Right hindlimb (tissue), 1 donor: ENCODE results near the gene PCARE.
A peak's percentile ranks its signal among the peaks of the same experiment; 100 is the strongest.
"Not testable (repeated sequence)": the region's sequence is repeated elsewhere in the genome, so short reads cannot be mapped to it uniquely, and the experiment has no call there.

Source experiments
- DNase-seq: peaks from one replicate; pipeline ENCODE4 v3.0.0-alpha.2; 2018

Gene PCARE

GRCh38 chr2:29090311-29090710, 16.0 kb upstream of the PCARE start:
- DNase-seq: not testable (repeated sequence)

DNA sequence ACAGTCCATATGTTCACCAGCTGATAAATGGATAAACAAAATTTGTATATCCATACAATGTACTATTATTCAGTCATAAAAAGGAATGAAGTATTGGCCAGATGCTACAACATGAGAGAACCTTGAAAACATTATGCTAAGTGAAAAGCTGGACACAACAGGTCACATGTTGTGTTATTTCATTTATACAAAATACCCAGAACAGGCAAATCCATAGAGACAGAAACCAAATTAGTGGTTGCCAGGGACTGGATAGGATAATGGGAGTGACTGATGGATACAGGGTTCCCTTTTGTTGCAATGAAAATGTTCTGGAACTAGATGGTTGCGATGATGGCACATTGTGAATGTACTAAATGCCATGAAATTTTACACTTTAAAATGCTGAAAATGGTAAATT, 10.2 kb upstream of the PCARE start:
- DNase-seq: no peak

GRCh38 chr2:29082804-29083495, 8.6 kb upstream of the PCARE start:
- DNase-seq: no peak

- no peak for DNase-seq
These were observed 6.8 kb upstream of the PCARE start for GRCh38 chr2:29080886-29081743.

DNA sequence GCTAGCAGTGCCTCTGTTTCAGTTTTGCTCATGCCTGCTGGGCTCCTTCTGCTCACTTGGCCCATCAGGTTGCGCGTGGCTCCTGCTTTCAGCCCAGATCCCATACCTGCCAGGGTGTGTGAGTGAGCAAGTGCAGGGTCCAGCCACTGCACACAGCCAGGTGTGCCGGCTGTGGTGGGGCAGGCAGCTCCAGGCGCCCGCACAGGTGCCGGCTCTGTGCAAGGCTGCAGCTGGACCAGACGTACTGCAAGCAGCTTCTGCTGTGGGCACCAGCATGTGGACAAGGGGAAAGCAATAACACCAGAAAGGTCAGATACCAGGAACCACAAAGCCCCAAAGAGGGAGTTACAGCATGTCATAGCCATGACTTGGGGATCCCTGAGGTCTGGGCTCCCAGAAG, 5.6 kb upstream of the PCARE start:
- DNase-seq: no peak

- DNase-seq: no peak
These were observed 1.8 kb upstream of the PCARE start for GRCh38 chr2:29075894-29076705.

GRCh38 chr2:29073933-29074332, 390 bp downstream of the PCARE start:
- DNase-seq: no peak

- DNase-seq: no peak
These were observed 1.2 kb downstream of the PCARE start for GRCh38 chr2:29072971-29073725.

DNA sequence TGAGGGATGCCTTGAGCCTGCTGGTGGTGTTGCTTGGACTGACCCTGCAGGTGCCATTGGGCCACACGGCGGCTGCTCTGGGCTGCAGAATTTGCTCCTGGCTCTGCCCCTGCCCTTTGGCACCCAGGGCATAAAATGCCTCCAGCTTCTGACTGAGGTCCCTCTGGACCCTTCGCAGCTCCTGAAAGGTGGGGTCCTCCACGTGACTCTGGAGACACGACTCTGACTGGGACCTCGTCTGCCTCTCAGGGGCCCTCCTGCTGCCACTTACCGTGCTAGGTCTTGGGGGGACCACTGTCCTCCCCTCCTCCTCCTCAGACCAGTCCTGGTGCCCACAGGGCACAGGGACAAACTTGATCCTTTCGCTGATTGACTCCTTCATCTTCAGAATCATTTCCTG, 2.1 kb downstream of the PCARE start:
- no peak for DNase-seq

DNA sequence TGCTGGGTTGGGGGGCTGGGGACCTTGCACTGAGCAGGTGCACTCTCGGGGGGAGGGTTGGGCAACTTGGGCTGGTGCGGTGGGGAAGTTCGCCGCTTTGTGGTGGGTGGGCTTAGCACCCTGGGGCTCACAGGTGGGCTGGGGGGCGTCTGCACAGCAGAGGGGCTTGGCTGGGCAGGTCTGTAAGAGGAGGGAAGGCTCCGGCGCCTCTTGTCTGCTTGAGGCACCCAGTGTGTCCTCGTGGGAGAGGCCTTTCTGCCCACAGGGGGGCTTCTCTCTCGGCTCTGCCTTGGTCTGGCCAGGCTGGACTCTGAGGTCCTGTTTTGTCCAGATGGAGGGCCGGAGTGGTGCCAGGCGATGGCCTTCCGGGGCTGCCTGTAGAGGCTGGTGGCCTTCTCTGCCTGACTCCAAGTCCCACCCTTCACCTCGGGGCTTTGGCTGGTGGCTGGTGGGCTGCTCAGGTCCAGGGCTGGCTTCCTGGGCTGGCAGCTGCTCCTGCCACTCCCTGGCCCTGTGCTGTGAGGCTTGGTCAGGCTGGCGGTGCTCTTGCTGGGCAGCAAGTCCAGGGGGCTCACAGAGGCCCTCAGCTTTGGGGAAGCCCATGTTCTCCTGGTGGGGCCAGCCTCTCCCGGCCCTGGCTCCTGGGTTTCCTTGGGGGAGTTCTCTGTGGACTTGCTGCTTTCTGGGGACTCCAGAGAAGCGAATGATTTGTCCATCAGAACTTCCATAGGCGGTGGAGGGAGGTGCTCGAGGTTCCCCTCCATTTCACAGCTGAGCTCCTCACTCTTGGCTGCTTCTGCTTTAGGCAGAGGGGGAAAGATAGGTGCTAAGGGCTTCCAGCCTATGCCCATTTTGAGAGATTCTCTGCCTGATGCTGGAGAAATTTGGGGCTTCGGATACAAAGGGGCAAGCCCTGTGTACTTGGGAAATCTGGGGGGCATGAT, 3.0 kb downstream of the PCARE start:
- DNase-seq: no peak

DNA sequence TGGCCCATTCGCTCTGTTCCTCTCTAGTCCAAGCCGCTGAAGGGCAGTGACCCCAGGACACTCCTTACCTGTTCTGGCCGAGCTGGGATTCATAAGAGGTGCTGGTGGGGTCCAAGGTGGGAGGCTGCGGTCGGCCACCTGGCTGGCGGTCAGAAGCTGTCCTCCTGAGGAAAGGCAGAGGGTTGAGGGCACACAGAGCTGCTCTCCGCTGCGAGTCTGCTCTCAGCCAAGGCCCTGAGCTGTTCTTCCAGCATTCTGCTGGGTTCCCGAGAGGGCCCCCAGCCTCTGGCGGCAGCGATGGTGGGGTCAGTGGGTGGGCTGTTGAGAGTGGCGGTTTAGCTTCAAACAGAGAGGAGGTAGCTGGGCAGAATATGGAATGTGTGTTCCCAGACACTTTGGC, 3.8 kb downstream of the PCARE start:
- no peak for DNase-seq

DNA sequence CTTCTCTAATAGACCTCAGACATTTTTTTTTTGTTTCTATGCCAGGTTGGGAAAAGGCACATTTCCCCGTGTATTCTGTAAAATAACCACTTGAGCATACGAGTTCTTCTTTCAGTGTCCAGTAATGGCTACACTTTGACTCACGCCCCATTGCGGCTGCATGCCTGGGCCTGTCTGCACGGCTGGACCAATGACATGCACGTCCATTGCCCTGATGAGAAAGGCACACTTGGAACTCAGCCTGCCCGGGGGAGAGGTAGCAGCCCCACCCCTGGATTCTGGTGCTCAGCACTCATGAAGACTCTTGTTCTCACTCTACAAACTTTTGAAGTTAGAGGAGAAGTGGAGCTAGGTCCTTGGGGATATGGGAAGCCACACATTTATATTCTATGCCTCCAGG, 5.8 kb downstream of the PCARE start:
- no peak for DNase-seq

- no peak for DNase-seq
These were observed 7.2 kb downstream of the PCARE start for GRCh38 chr2:29066997-29067605.

DNA sequence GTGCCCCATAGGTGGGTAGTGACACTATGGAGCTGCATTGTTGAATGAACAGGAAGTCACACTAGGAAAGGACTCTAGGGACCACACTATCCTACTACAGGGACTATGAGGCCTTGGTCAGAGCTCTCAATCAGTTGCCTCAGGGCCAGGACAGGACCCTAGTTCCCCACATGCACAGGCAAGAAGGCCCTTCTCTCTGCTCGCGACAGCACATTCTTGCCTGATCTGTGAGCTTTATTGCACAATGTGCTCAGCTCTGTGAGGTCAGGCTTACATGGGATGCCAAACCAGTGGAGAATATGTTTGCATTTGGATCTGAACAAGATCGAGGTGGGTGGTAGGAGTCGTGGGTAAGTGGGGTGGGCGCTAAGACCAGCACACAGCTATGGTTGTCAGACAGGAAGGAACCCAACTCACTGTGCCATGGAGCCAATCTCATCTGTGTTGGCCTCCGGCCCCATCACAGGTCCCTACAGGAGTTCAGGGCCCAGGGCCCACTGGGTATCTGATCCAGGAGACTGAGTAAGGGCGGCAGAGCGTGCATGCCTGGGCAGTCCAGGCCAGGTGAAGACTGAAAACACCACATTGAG, 8.0 kb downstream of the PCARE start:
- DNase-seq: no peak

DNA sequence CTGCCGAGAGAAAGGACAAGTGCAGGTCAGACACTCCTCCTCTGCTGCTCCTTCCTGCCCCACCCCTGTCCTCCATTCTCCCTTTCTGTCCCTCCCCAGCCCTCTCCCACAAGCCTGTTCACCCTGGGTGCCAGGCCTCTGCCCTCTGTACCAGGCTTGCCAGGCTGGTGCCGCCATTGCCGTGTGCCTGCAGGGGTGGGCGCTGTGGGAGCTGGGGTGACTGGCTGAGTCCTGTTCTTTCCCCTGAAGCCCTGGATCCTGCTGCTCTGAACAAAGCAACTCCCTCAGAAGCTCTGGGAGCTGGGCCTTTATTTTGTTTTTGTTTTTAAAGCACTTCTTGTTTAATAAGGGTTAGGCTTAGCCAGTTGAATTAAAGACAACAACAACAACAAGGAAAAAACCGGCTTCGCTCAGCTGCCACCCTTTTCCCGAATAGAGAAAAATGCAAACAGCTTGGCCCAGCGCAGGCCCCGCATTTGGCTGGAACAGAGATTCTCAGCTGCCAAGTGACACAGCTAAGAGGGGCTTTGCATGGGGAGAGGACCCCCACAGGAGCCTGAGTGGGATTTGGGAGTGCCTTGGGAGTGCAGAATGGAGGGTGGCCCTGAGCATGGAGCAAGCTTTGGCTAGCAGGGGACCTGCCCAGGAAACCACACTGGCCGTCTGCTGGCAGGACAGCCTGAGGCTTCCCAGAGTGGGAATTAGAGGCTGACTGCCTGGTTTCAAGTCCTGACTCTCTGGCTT, 9.1 kb downstream of the PCARE start:
- no peak for DNase-seq

GRCh38 chr2:29064746-29065067, 9.6 kb downstream of the PCARE start:
- no peak for DNase-seq

- DNase-seq: no peak
These were observed 10.0 kb downstream of the PCARE start for GRCh38 chr2:29064346-29064715.

DNA sequence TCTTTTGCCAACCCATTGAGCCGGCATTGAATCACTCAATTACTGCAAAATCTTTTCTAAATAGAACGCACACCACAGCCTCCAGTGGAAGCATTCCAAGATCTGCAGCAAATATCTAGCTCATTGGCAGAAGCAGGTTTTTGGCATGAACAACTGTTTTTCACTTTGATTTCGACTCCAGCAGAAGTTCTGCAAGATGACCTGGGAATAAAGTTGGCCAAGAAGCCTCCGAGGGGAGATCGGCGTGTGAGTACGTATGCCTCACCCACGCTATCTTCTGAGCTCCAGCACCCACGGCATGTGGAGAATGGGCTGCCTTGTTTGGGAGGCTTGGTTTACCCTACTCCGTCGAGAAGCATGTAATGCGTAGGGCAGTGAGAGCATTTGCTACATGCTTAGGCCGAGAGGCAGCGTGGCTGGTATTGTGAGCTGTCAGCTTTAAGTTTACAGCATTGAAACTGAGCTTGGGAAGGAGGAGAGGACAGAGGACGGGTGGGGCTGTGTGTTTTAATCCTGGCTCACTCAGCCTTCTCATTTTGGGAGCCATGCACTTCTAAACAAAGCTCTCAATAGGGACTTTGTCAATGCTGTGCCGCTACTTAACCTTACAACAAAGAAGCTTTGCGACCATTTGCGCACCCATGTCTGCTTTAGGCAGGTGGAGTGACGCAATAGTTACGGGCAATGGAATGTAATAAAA, 10.5 kb downstream of the PCARE start:
- DNase-seq: peak; percentile 75

GRCh38 chr2:29063056-29063455, 11.3 kb downstream of the PCARE start:
- DNase-seq: no peak

GRCh38 chr2:29062371-29062770, 12.0 kb downstream of the PCARE start:
- DNase-seq: no peak
